HG03097 (cell line): ENCODE measurements around the gene CH25H.
A peak's percentile ranks its signal among the peaks of the same experiment; 100 is the strongest.
"Not testable (repeated sequence)": the region's sequence is repeated elsewhere in the genome, so short reads cannot be mapped to it uniquely, and the experiment has no call there.

Experiments
- ATAC-seq: cut with Tn5 transposase; IDR thresholded peaks from one replicate; pipeline ENCODE4 v1.9.1; 2021; ENCODE audit not compliant: unreplicated experiment, low FRiP score

CH25H gene

DNA sequence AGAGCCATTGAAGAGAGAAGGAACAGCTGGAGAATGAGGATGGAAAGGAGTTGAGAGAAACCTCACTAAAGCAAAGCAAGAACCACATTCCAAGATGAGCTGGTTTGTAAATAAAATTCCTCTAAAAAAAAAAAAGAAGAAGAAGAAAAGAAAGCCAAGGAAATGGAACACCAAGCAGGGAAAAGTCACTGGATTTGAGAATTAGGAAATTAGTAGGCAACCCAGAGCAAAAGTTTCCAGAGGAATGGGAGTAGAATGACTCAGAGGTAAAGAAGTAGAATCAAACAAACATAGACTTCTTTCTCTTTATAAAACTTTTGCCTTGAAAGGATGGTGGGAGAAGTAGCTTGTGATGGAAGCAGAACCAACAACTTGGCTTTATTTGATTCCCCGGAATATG is 3.9 kb downstream of the CH25H start:
- ATAC-seq, result no peak

DNA sequence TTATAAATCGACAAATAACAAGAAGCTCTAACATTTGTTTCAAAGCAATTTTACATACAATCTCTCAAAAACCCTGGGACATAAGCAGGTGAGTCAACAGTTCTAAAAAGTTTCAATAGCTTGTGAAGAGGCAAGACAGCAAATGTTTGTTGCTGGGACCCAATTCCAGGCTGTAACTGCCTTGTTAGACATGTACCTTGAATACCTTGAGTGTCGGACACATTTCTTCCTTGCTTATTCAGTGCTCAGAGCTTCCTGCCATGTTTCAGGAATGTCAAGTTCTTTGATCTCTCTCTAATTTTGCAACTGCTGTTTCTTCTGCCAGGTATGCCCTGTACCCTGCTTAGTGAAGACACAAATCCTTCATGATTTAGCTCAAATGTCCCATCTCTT is 5.1 kb downstream of the CH25H start:
- ATAC-seq, result no peak

DNA sequence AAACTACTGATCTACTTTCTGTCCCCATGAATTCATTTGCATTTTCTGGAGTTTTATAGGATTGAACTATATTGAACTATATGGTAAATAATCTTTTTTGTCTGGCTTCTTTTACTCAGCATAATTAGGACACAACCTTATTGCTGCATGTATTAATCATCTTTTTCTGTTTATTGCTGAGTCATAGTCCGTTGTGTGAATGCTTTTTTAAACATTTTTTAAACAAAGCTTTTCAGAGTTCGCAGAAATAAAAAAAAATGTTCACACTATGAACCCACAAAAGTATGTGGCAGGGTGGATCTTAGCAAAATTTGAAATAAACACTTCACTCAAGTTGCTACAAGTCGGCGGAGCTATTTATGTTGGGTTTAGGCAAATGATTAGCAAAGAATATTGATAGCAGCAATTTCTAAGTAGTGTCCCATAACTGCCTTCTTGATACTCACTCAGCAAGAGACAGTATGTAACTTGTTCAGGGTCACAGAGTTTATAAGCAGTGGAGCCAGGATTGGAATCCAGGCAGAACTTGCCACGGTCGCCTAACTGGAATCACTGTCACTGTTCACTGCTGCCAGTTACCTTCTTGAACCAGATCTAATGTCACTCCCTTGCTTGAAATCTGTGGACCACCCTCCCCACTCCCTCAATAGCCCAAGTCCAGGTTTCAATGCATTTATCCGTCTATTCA is 5.6 kb downstream of the CH25H start:
- ATAC-seq, result no peak

DNA sequence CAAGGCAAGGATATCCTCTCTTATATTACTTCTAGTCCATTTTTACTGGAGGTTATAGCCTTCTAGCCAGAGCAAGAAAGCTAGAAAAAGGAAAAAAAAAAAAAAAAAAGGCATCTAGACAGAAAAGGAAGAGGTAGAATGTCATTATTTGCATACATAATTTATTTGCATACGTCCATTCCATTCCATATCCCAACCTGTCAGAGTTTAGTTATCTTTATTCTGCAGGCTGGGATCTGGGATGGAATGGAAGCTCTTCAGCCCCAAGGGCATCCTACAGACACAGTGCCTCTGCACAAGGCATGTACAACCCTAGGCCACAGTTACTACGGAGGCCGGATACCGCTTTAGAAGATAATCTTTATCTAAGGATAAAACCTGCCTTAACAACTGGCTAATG is 9.6 kb downstream of the CH25H start:
- no peak for ATAC-seq

DNA sequence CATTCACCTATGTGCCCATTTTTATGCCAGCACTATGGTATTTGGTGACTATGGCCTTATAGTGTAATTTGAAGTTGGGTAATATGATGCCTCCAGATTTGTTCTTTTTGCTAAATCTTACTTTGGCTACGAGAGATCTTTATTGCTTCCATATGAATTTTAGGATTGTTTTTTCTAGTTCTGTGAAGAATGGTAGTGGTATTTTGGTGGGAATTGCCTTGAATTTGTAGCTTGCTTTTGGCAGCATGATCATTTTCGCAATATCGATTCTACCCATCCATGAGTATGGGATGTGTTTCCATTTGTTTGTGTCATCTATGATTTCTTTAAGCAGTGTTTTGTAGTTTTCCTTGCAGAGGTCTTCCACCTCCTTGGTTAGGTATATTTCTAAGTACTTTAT is 15.8 kb downstream of the CH25H start:
- ATAC-seq, result not testable (repeated sequence)

DNA sequence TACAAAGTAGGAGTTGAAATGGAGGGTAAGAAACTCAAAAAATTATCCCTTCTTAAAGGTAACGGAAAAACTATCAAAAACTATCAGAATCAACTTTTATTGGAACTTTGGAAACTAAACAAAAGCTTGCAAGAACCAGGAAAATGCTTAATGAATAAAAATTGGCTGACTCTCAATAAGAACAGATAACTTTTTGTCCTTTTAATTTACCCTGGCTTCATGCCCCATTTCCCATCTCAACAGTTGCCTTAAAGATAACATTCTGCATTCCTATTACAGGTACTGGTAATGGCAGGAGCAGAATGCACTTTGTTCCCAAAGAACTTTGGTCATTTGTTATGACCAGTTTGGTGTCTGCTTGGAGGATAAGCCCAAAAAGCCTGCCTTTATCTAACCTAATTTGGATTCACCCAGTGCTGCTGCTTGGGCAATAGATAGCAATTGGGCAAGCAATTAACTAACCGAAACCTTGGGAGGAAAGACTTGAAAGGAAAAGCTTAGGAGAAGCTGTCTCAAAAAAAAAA is 17.8 kb downstream of the CH25H start:
- no peak for ATAC-seq

DNA sequence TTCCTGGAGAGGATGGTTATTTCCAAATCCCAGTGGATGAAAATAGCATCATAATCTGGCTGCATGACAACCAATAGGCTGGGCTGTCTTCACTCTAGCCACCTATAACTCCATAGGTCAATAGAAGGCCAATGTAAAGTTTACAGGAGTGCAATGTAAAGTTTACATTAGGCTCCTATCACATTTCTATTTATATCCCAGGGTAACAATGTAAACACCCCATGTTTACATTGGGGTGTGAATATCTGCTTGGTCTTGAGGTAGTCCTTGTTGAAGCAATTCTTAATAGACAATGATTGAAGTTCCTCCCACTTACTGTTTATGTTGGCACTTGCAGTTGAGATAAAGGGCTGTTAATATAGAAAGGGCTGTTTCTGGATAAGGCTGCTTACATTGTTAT is 21.5 kb downstream of the CH25H start:
- ATAC-seq, result no peak

DNA sequence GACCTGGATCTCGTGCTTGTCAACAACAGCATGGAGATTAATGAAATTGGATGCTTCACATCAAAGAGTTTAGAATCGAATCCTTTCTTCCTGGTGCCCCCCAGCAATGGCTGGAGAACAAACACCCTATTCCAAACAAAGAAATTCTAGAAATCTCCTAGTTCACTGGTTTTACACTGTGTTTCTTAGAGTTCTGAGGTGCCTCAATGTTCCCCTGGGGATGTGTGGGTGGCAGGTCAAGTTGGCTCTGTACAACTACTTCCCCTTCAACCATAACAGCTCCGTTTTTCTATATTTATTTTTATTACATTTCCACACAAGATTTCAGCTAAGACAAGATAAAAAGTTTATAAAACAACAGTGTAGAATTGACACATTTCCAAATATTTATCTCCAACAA is 22.5 kb downstream of the CH25H start:
- ATAC-seq, result no peak

DNA sequence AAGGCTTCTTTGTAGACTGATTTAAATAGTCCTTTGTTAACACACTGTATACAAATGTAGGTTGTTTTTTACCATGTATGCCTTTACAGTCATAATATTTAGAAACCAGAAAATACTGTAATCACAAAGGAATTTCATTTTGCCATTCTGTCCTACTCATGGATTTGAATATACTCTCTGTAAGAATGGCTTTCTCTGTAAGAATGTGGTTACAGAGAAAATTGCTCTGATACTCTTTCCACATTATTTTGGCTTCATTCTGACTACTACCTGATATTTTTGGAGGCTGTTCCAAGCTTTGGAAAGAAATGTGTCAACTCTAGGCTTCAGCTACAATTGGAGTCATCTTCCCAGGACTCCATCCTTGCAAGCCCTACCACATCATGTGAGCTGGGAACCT is 23.5 kb downstream of the CH25H start:
- ATAC-seq, result no peak

DNA sequence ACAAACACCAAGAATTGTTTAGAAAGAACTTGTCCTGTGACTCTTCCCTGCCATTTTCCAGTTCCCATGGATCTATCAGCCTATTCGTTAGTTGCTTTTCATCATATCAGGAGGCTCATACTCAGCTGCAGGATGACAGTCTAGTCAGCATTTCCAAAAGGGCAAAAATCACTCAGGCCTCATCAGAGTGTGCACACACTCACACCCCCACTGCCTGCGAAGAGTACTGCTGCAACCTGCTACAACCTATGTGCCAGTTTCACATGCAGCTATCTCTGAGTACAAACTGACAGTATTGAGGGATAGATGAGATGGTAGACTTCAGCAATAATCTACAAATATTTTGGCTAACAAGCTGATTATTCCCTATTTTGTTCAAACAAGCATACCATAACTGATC is 24.2 kb downstream of the CH25H start:
- no peak for ATAC-seq

DNA sequence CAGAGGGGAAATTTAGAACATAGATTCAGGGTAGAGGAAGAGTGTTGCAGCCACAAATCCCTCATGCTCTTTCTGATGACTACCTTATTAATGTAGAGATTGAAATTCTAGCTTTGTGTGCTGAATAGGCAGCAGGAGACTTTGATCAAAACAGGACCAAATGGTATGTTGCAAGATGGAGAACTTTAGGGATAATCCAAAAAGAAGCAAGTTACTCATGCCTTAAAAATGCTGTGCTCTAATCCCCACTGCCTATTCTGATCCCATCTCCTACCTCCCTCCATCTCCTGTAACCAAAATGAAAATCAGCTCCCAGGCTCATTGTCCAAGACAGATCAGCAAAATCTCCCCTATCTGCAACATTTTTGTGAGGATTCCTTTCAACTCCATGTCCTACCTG is 31.3 kb downstream of the CH25H start:
- no peak for ATAC-seq

DNA sequence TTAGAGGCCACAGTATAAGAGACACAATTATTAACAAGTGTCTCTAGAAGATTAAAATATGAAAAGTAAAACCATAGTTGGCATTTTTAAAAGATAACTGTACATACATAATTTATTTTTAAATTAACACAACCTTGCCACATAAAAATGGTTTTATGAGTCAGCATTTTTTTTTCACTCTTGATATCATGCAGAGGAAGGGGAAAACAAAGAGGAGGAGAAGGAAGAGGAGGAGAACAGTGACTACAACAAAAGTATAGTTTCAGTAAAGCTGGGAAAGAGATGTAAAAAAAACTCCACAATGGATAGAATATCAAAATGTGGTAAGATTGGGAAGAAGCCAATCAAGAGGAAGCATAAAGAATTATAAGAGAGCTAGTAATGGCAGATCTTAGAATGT is 34.0 kb downstream of the CH25H start:
- ATAC-seq, result no peak

DNA sequence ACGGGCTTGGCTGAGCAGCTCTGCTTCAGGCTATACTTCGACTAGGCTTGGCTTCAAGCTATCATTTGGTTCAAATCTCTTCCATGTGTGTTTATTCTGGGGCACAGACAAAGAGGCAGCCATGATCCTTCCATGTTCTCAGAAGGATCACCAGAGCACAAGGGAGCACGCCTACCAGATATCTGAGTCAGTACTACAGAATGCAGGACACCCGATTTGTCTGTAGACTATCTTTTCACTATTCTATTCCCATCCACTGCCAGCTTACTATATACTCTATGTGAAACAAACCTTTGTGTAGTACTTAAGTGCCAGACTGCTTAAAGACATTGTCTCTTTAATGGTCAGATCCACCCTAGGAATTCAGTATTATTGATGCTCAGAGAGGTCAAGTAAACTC is 35.1 kb downstream of the CH25H start:
- no peak for ATAC-seq

DNA sequence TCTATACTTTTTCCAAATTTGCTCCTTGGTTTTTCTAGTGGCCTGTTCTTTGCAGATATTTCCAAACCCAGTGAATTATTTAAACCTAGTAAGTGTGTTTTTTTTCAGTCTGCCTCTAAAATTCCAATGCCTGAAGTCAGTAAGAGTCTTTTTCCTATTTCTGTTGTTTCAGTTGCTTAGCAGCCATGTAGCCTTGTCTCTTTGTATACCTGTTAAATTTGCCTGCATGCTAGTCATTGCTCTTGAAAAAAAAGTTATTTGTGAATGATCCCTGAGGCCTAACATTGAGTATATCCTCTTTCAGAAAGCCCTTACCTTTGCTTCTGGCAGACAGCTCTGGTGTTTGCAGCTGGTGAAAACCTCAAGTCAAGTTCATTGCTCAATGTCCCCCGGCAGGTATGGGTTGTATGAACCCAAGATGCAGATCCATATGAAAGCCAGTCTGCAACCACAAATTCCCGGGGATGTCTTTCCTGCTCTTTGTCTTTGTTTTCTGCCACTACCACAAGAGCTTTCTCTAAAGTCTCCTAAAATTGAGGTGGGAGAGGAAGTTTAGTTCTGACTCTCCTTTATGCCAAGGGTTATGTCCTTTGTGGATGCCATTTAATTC is 35.7 kb downstream of the CH25H start:
- ATAC-seq, result no peak

DNA sequence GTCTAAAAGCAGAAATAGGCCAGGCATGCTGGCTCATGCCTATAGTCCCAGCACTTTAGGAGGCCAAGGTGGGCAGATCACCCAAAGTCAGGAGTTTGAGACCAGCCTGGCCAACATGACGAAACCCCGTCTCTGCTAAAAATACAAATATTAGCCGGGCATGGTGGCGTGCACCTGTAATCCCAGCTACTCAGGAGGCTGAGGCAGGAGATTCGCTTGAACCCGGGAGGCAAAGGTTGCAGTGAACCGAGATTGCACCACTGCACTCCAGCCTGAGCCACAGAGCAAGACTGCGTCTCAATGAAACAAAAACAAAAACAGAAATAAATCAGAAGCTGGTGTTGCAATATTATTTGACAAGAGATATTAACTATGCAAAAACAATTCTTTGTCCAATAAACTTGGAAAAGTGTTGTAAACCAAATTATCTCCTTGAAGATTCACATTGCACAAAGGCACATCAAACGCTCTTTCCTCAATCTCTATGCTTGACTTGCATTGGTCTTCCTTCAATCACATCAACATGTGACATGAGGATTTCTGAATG is 38.7 kb downstream of the CH25H start:
- not testable (repeated sequence) for ATAC-seq

DNA sequence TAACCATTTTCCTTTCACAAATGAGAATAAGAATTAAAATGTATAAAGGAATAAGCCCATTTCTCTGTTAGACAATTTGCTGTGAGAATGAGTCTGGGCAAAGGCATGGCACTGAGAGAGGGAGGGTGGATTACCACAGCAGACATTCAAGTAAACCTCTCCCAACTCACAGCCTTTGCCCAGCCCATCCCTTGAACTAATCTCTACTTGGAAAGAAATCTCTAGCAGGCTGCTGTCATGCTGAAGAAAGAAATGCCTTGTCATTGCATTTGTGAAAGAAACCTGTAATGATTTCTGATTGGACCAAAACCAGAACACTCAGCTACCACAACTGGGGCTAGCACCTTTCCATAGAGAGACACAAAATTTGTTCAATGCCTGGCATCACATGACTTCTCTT is 39.2 kb downstream of the CH25H start:
- no peak for ATAC-seq

DNA sequence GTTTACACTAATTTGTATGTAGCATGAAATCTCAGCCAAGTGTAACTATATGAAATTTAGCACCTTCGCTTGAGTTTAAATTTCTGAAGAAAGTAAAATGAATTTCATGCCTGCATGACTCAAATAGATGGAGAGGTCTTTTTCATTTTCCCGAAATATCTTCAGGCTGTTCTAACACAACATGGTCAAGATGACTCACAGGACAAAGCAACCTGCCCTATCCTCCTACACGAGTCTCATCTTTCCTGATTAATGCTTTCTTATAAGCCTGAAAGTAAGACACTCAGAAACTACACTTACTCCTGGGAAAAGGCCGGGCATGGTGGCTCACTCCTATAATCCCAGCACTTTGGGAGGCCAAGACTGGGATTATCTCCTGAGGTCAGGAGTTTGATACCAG is 41.2 kb downstream of the CH25H start:
- no peak for ATAC-seq

DNA sequence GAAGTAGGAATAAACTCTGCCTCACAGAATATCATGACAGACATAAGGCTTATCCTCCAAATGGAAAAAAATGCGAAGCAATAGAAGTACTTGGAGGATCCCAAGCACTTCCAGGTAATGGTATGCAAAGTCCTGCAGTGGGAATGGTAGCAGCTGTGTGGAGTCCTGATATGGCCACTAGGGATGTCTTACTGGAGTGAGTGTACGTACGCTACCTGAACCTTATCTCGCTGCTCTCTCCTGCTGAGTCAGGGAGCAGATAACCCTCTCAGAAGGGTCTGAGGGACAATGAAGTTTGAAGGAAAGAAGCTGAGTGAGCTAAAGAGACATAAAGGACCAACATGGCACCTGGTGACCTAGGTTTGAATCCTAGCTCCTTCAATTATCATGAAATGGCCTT is 42.2 kb downstream of the CH25H start:
- no peak for ATAC-seq

DNA sequence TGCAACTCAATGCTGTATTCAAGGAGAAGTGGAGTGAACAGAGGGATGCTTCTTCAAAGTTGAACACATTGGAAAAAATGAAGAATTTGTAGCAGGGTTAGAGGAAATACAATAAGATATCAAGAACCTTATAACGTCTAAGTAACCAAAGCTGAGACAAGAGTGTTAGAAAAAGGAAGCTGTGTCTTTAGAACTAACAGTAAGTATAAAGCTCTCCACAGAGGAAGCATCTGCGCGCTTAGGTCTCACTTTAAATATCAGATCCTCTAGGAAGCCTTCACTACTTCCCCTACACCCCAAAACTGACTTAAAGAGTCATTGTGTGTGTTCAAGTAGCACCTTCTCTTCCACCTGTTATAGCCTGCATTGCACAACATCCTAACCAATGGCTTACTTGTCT is 43.0 kb downstream of the CH25H start:
- peak; percentile 28 for ATAC-seq

DNA sequence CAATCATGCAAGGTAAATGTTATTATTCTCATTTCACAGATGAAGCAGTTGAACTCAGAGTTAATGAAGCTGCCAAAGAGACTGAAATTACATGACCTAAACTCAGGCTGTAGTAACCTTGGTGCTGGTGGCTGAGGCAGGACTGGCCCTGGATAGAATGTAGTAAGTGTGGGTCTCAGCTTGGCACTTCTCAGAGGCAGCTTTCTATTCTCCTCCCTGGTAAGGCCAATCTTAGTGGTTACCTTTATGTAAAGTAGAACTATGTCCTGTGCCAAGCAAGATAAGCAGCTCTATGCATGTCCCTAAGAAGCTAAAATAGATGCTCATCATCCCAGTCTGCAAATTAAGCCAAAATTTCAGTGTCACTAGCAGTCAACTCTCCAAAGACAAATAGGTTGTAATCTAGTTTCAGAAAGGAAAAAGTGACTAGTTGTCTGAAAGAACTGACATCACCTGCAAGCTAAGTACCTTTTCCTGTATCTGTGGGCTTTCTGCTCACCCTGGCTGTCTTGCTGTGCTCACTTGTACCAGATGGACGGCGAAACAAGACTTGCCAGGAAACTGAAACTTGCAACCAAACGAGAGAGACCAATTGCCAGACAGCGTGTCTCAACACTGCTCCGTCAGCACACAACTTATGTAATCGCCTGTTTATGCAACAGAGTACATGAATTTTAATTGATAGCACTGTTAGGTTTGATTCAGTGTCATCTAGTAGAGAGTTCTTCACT is 43.7 kb downstream of the CH25H start:
- ATAC-seq, result peak; percentile 97

DNA sequence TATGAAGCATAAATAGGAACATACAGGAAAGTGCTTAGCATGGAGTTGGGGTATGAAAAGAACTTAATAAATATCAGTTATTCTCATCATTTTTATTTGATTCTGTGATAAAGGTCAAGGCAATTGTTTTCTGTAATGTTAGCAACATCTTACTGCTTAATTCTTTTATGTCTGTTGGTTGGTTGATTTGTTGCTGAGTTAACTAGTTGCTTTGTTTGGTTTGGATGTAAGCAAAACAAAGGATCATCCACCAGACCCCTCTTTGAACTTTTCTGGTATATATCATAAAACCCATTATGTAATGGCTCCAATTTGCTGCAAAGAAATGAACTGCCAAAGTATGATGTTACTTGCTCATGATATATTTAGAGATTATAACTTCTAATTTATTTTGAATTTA is 44.5 kb downstream of the CH25H start:
- ATAC-seq, result no peak

DNA sequence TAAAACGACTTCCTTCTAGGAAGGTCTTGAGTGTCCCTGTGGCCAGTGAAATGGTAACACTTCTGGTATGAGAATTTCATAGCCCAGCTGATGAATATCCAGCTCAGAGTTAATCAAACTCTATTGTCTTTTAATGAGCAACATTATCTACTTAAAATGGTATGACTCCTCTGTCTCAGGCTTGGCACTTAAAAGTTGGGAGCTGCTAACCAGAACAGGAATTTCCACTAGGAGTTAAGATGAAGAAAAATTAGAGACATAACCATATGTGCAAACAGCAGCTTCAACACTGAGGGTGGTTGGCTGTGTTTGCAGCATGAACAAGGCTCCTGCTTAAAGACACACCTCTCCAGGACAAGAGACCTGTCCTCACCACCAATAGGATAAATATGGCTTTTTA is 46.8 kb downstream of the CH25H start:
- ATAC-seq, result no peak
